Neuronal stem cell (in vitro differentiated cells): Measurements from ENCODE around the gene PDZD7.

Source experiments
- DNase-seq: peaks from one replicate; pipeline ENCODE4 v3.0.0-alpha.2; 2013; ENCODE audit warnings: low spot score
- H2AFZ ChIP-seq: one replicate; pipeline ENCODE4 v1.6.1; 2013; ENCODE audit warnings: mild to moderate bottlenecking, low read length, inconsistent platforms
- H2AK5ac ChIP-seq: 2 replicates; pipeline ENCODE4 v1.6.1; 2013; ENCODE audit warnings: low read depth, mild to moderate bottlenecking, inconsistent platforms, low read length, moderate library complexity, mixed read lengths
- H2BK120ac ChIP-seq: 2 replicates; pipeline ENCODE4 v1.6.1; 2013; ENCODE audit warnings: low read depth, mild to moderate bottlenecking, inconsistent platforms, low read length, moderate library complexity, mixed read lengths
- H2BK12ac ChIP-seq: one replicate; pipeline ENCODE4 v1.6.1; 2013; ENCODE audit warnings: low read length, inconsistent platforms
- H2BK15ac ChIP-seq: 2 replicates; pipeline ENCODE4 v1.6.1; 2013; ENCODE audit warnings: mild to moderate bottlenecking, low read length, inconsistent platforms, mixed read lengths
- H2BK5ac ChIP-seq: one replicate; pipeline ENCODE4 v1.6.1; 2013; ENCODE audit warnings: inconsistent platforms, mild to moderate bottlenecking, low read length, moderate library complexity
- H3K14ac ChIP-seq: one replicate; pipeline ENCODE4 v1.6.1; 2013; ENCODE audit warnings: low read length, inconsistent platforms
- H3K18ac ChIP-seq: 2 replicates; pipeline ENCODE4 v1.6.1; 2013; ENCODE audit warnings: low read length, inconsistent platforms
- H3K23ac ChIP-seq: 2 replicates; pipeline ENCODE4 v1.6.1; 2013; ENCODE audit warnings: low read depth, mild to moderate bottlenecking, mixed read lengths, low read length, inconsistent platforms; ENCODE audit not compliant: poor library complexity
- H3K27ac ChIP-seq: replicated peaks from 3 replicates; pipeline ENCODE4 v1.5.1; 2013; ENCODE audit warnings: low read length, inconsistent platforms
- H3K27me3 ChIP-seq, 3 experiments: 2 replicates each; pipeline ENCODE4 v1.6.1; 2013; ENCODE audit warnings: low read length in 3 of 3, mild to moderate bottlenecking in 2 of 3, inconsistent platforms in 1 of 3, low read depth in 1 of 3, mixed read lengths in 1 of 3, moderate library complexity in 1 of 3; ENCODE audit not compliant: control insufficient read depth in 3 of 3, insufficient read depth in 3 of 3
- H3K36me3 ChIP-seq, 2 donors: replicated peaks in 1 of 2; 2 replicates each; pipeline ENCODE4 v1.6.1; 2013; ENCODE audit warnings: low read length in 2 of 2; ENCODE audit not compliant: control insufficient read depth in 2 of 2, insufficient read depth in 2 of 2
- H3K4ac ChIP-seq: 2 replicates; pipeline ENCODE4 v1.6.1; 2013; ENCODE audit warnings: inconsistent platforms, mild to moderate bottlenecking, low read length, moderate library complexity
- H3K4me1 ChIP-seq, 2 donors: 1 replicate in 1 of 2; 2 replicates in 1 of 2; pipeline ENCODE4 v1.6.1; 2013; ENCODE audit warnings: low read length in 2 of 2, low read depth in 1 of 2; ENCODE audit not compliant: control insufficient read depth in 2 of 2, insufficient read depth in 1 of 2
- H3K4me2 ChIP-seq: one replicate; pipeline ENCODE4 v1.6.1; 2013; ENCODE audit warnings: mild to moderate bottlenecking, low read length, inconsistent platforms; ENCODE audit not compliant: insufficient read depth, poor library complexity, severe bottlenecking
- H3K4me3 ChIP-seq, 2 donors: 2 replicates each; pipeline ENCODE4 v1.5.1; 2013; ENCODE audit warnings: low read length in 2 of 2, mild to moderate bottlenecking in 2 of 2, inconsistent platforms in 1 of 2, moderate library complexity in 1 of 2
- H3K79me1 ChIP-seq: one replicate; pipeline ENCODE4 v1.6.1; 2013; ENCODE audit warnings: low read depth, mild to moderate bottlenecking, inconsistent platforms, low read length, moderate library complexity
- H3K9ac ChIP-seq: one replicate; pipeline ENCODE4 v1.6.1; 2013; ENCODE audit warnings: mild to moderate bottlenecking, low read depth, low read length, inconsistent platforms; ENCODE audit not compliant: poor library complexity
- H3K9me3 ChIP-seq, 2 donors: replicated peaks in 1 of 2; 2 replicates each; pipeline versions ENCODE3 to v1.6.1; 2013; ENCODE audit warnings: low read length in 2 of 2, mild to moderate bottlenecking in 2 of 2, inconsistent platforms in 1 of 2, low read depth in 1 of 2, mixed read lengths in 1 of 2, moderate library complexity in 1 of 2; ENCODE audit not compliant: control insufficient read depth in 2 of 2, insufficient read depth in 1 of 2
- H4K8ac ChIP-seq: one replicate; pipeline ENCODE4 v1.6.1; 2013; ENCODE audit warnings: low read depth, mild to moderate bottlenecking, inconsistent platforms, low read length, moderate library complexity
- H4K91ac ChIP-seq: one replicate; pipeline ENCODE4 v1.6.1; 2013; ENCODE audit warnings: low read length, low read depth, mild to moderate bottlenecking, inconsistent platforms; ENCODE audit not compliant: poor library complexity
- WGBS, 2 donors: extraction: QIAGEN DNeasy Blood & Tissue Kit; methylation state at CpG; one replicate each; pipeline ENCODE4 v1.1.7; 2013; ENCODE audit warnings: missing lambda C conversion rate in 2 of 2, mixed read lengths in 1 of 2; ENCODE audit not compliant: insufficient read length in 2 of 2, insufficient replicate concordance in 1 of 2; ENCODE audit errors: extremely low coverage in 2 of 2; 5-methylcytosine and 5-hydroxymethylcytosine counted together

The PDZD7 gene

DNA sequence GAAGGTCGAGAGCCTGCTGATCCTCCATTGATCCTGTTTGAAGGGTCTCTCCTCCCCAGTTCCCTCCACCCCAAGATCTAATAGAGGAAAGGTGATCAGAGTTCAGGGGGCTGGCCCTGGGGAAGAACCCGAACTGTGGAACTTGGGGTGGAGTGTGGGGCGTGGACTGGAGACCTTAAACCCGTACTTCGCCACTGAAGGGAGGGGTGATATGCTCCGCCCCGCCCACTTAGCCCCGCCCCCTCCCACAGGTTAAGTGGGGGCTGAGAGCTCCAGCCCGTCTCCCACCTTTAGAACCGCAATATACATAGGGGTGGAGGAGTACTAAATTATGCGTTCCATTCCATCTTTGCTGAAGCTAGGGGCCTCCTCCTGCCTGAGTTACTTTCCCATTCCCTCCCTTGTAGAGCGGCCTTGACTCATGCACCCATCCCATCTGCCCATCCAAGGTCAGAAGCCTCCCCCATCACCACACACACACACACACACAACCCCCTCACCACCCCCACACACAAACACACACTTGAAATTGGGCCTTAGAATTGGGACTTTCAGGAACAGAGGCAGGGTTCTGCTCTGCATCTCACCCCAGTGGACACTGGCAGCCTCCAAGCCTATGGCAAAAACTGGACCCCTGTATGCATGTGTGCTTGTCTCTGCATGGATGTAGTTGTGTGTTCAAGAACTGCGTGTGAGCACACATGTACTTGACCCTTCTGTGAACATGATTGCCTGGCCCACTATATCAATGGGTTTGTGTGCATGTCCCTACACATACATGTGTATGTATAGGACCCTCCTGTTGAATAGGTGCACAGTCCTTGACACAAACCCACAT is 60.6 kb downstream of the PDZD7 start:
- no CpG with 5 or more reads among the region's 13 CpGs for WGBS, 2 donors
- Histone ChIP-seq H3K4me3 (peak overlapping the region; percentile 47 to 85), H3K79me1 (peaks cover 3% of the 10 kb centered on the region), H3K27ac (no peak overlapping the region), H2BK15ac (no peak overlapping the region), H3K9ac (peak overlapping the region; percentile 47), H3K27me3 (peaks cover 0 to 5% (median 0%) of the 10 kb centered on the region in 3 experiments), H3K23ac (peak overlapping the region; percentile 46), H3K36me3 (peaks cover 2 to 19% of the 10 kb centered on the region in 2 donors), H2BK120ac (no peak overlapping the region), H3K4ac (no peak overlapping the region), H2BK5ac (no peak overlapping the region), H4K91ac (no peak overlapping the region), H3K4me1 (peaks cover 2 to 18% of the 10 kb centered on the region in 2 donors), H2AFZ (peak overlapping the region; percentile 93), H3K4me2 (peak overlapping the region; percentile 79), H3K9me3 (no peaks in the 10 kb centered on the region), H2BK12ac (no peak overlapping the region), H3K18ac (peak overlapping the region; percentile 95), H3K14ac (peak overlapping the region; percentile 73), H4K8ac (no peak overlapping the region), H2AK5ac (no peak overlapping the region)
- DNase-seq = no peak

DNA sequence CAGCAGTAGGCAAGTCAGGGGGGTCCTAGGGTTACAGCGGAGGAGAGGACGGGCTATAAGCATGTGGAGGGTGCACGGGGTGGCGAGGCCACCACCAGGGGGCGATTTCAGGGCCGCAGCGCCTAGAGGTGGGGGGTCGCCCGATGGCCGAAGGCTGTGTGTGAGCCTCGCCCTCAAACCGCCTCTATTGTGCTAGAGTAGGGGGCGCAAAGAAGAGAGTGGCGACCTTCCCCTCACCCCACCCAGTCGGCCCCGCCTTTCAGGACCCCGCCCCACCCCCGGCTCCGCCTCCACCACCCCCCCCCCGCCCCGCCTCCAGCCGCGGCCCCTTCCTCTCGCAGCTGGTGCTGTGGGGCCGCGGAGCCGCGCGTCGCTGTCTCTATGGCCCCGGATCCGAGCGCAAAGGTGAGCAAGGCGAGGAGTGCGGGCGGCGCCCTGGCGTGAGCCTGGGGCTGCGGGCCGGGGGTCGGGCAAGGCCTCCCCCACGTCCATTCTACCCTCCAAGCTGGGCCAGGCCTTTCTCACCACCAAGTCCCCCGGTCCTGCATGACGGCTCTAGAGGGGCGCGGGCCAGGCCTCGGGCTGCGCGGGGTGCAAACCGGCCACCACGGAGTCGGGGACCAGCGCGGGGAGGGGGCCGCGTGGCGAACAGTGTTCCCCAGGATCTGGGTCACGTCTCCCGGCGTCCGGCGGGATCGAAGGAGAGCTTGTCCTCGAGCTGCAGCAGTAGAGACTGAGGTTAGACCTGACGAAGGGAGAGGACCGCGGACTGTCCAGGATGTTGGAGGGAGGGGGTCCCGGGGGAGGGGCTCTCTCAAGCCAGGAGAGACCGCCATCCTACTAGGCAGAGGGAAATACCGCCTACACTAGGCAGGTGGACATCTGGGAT is 61.5 kb downstream of the PDZD7 start, which contains the start of gene SEMA4G:
TSS of gene SEMA4G (plus strand) at position 318 of the 889 bp plus-strand sequence. CDS start 3,409 bp downstream, outside the sequence.
- peak within 1 kb of the TSS; percentile 75 for H3K23ac ChIP-seq
- H2AK5ac ChIP-seq = peak within 1 kb of the TSS; percentile 82
- peak within 1 kb of the TSS; percentile 93 for H2AFZ ChIP-seq
- peak within 1 kb of the TSS; percentile 25 for H2BK12ac ChIP-seq
- H3K79me1 ChIP-seq = peaks cover 3% of the 10 kb centered on the region
- peak within 1 kb of the TSS; percentile 58 for H3K4ac ChIP-seq
- no peaks in the 10 kb centered on the region for H3K9me3 ChIP-seq
- peak within 1 kb of the TSS; percentile 98 for H3K18ac ChIP-seq
- H4K91ac ChIP-seq = no peak within 1 kb of the TSS
- DNase-seq = peak; percentile 56
- peak within 1 kb of the TSS; percentile 79 for H3K4me2 ChIP-seq
- WGBS, 2 donors = no CpG with 5 or more reads among the region's 70 CpGs
- H3K36me3 ChIP-seq = peaks cover 2 to 27% of the 10 kb centered on the region in 2 donors
- H2BK5ac ChIP-seq = no peak within 1 kb of the TSS
- no peak within 1 kb of the TSS for H4K8ac ChIP-seq
- no peak within 1 kb of the TSS for H3K27ac ChIP-seq
- H3K4me3 ChIP-seq = peak within 1 kb of the TSS; percentile 47 to 85
- peak within 1 kb of the TSS; percentile 76 for H2BK15ac ChIP-seq
- no peak within 1 kb of the TSS for H2BK120ac ChIP-seq
- peaks cover 2 to 18% of the 10 kb centered on the region in 2 donors for H3K4me1 ChIP-seq
- peak within 1 kb of the TSS; percentile 73 for H3K14ac ChIP-seq
- peak within 1 kb of the TSS; percentile 92 for H3K9ac ChIP-seq
- peaks cover 0 to 5% (median 0%) of the 10 kb centered on the region in 3 experiments for H3K27me3 ChIP-seq

DNA sequence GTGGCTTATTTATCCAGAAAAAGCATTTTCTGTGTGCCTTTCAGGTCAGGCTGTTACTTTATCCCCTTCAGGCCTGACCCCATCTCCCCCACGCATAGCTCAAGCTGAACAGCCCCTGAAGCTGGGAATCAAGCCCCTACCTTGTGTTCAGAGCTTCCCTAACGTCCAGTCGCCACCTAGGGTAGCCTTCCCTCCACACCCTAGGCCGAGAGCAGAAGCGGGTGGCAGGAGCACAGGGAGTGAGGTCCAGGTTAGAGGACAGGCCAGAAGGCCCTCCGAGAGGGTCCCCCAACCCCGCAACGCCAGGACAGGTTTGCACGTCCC is 62.1 kb downstream of the PDZD7 start:
- Histone ChIP-seq H2AK5ac (peak overlapping the region; percentile 82), H3K27me3 (peaks cover 0 to 5% (median 0%) of the 10 kb centered on the region in 3 experiments), H2BK120ac (no peak overlapping the region), H3K4me3 (peak overlapping the region; percentile 12 to 74), H2AFZ (peak overlapping the region; percentile 70), H2BK5ac (no peak overlapping the region), H3K23ac (peak overlapping the region; percentile 75), H3K9me3 (no peaks in the 10 kb centered on the region), H4K91ac (no peak overlapping the region), H3K18ac (peak overlapping the region; percentile 98), H4K8ac (no peak overlapping the region), H3K4ac (peak overlapping the region; percentile 58), H3K14ac (peak overlapping the region; percentile 33), H3K4me1 (peaks cover 2 to 18% of the 10 kb centered on the region in 2 donors), H3K36me3 (peaks cover 2 to 33% of the 10 kb centered on the region in 2 donors), H3K27ac (no peak overlapping the region), H2BK15ac (peak overlapping the region; percentile 76), H3K9ac (peak overlapping the region; percentile 79), H3K79me1 (peaks cover 3% of the 10 kb centered on the region), H2BK12ac (peak overlapping the region; percentile 25), H3K4me2 (peak overlapping the region; percentile 79)
- WGBS, 2 donors = no CpG with 5 or more reads among the region's 9 CpGs
- DNase-seq = no peak
